Testis (tissue), 3 donors: ENCODE measurements around the gene MDH2. TPM values are rescaled to one million over a fixed set of nuclear protein-coding genes. Genes with fewer than 3 reads are reported as not detected.
"Not testable (repeated sequence)": the region's sequence is repeated elsewhere in the genome, so short reads cannot be mapped to it uniquely, and the experiment has no call there.

Source experiments
- DNase-seq: peaks from one replicate; pipeline ENCODE4 v3.0.0-alpha.2; 2019
- H3K27ac ChIP-seq, 2 donors: fragments of 200-600 bp; sonication (generic); one replicate each; pipeline ENCODE4 v1.5.1; 2019
- H3K27me3 ChIP-seq: fragments of 200-600 bp; sonication (generic); one replicate; pipeline ENCODE4 v1.5.1; 2019
- H3K36me3 ChIP-seq: fragments of 200-600 bp; sonication (generic); one replicate; pipeline ENCODE4 v1.5.1; 2017; ENCODE audit warnings: low read depth; ENCODE audit errors: missing control alignments
- H3K4me1 ChIP-seq: fragments of 200-600 bp; sonication (generic); one replicate; pipeline ENCODE4 v1.5.1; 2019
- H3K4me3 ChIP-seq, 2 donors: fragments of 200-600 bp; sonication (generic); one replicate each; pipeline ENCODE4 v1.5.1; 2017 to 2019
- H3K9me3 ChIP-seq: fragments of 200-600 bp; sonication (generic); one replicate; pipeline ENCODE4 v1.5.1; 2017
- CTCF ChIP-seq, 3 experiments: fragments of 450-650 bp in 2 of 3; fragments of 200-600 bp in 1 of 3; sonication (generic) in 1 of 3; IDR thresholded peaks; one replicate each; pipeline ENCODE4 v1.5.1; 2016 to 2019; ENCODE audit warnings: antibody characterized with exemption in 3 of 3, mild to moderate bottlenecking in 2 of 3, moderate library complexity in 1 of 3
- POLR2A ChIP-seq: fragments of 450-650 bp; IDR thresholded peaks from one replicate; pipeline ENCODE4 v1.6.1; 2017; ENCODE audit warnings: antibody characterized with exemption, mild to moderate bottlenecking, moderate library complexity
- WGBS, 2 donors: methylation state at CpG; one replicate each; pipeline ENCODE4 v1.1.5; 2018; 5-methylcytosine and 5-hydroxymethylcytosine counted together
- intact Hi-C: fragments of 100-400 bp; cut with DNase I; formaldehyde crosslinking; loops from one replicate; pipeline ENCODE4 v1.15.1; 2023; ENCODE audit warnings: low total_unique reads
- polyA plus RNA-seq: library from polyadenylated mRNA; stranded (reverse); fragments of 350-450 nt; fragmentation: Illumina TruSeq; extraction: RNeasy Lipid Tissue Mini Kit (QIAGEN cat#74804); gene quantifications from one replicate; pipeline ENCODE4 v1.2.3, GENCODE V29; 2014; ENCODE audit warnings: low read depth, low replicate concordance; ENCODE audit not compliant: insufficient read depth
- total RNA-seq, 2 donors: library from RNA; depleted of rRNA; stranded (reverse); fragments of >200 nt; gene quantifications; one replicate each; pipeline ENCODE4 v1.2.3, GENCODE V29; 2016

The MDH2 gene
- total and polyA plus RNA-seq, 3 donors from 2014 or later: 93.3 to 154 (median 102) TPM

DNA sequence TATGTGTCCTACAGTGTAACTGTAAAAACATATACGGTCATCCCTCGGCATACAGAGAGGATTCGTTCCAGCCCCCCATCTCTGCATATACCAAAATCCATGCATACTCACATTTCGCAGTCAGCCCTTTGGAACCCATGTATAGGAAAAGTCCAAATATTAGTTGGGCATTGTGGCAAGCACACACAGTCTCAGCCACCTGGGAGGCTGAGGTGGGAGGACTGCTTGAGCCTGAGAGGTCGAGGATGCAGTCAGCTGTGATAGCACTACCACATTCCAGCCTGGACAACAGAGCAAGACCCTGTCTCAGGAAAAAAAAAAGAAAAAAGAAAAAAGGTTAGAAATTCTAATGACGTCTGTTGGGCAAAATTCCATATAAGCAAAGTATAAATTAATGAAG, 29.1 kb downstream of the MDH2 start:
- Histone ChIP-seq H3K4me1 (peaks cover 4% of the 10 kb centered on the region), H3K9me3 (no peaks in the 10 kb centered on the region), H3K4me3 (no peak overlapping the region), H3K36me3 (no peaks in the 10 kb centered on the region), H3K27ac (no peak overlapping the region), H3K27me3 (no peaks in the 10 kb centered on the region)
- DNase-seq: no peak
- WGBS, 2 donors: 87 to 93% methylated on average over 6 of the region's 6 CpGs
- intact Hi-C loops: no loop called here
- TF ChIP-seq CTCF (IDR thresholded peaks at IDR 0.05): no peak
- no peak for TF ChIP-seq POLR2A

DNA sequence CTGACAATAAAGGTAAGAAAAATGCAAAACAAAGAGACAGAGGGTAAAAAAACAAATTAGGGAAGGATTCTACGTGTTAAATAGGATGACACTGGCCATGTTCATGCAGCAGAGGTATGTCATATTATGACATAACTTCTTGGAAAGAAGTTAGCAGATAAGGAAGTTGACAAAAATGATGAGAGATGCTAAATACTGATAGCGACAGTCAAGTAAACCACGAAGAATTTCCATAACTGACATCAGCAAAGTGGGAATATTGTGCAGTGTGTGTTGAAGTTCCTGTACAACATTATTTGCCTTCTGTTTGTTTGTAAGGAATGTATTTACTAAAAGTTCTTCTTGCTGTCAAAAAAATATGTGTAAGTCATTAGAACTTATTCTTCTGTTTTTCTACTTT, 29.5 kb downstream of the MDH2 start:
- WGBS, 2 donors: 73 to 78% methylated on average over 3 of the region's 3 CpGs
- intact Hi-C loops: no loop called here
- Histone ChIP-seq H3K27me3 (no peaks in the 10 kb centered on the region), H3K4me1 (peaks cover 4% of the 10 kb centered on the region), H3K36me3 (no peaks in the 10 kb centered on the region), H3K9me3 (no peaks in the 10 kb centered on the region), H3K27ac (no peak overlapping the region), H3K4me3 (no peak overlapping the region)
- TF ChIP-seq POLR2A (no peak), CTCF (IDR thresholded peaks at IDR 0.05) (no peak)
- DNase-seq: no peak

GRCh38 chr7:76080204-76080603, 32.3 kb downstream of the MDH2 start:
- Histone ChIP-seq H3K27me3 (no peaks in the 10 kb centered on the region), H3K4me1 (peaks cover 4% of the 10 kb centered on the region), H3K27ac (no peak overlapping the region), H3K9me3 (no peaks in the 10 kb centered on the region), H3K4me3 (no peak overlapping the region), H3K36me3 (no peaks in the 10 kb centered on the region)
- peak; percentile 37 for DNase-seq
- TF ChIP-seq CTCF (IDR thresholded peaks at IDR 0.05) (no peak), POLR2A (no peak)
- 53 to 66% methylated on average over 5 of the region's 5 CpGs for WGBS, 2 donors
- intact Hi-C loops: no loop called here

- H3K4me3 ChIP-seq, H3K9me3 ChIP-seq, H3K27me3 ChIP-seq, intact Hi-C loops, H3K4me1 ChIP-seq, H3K27ac ChIP-seq, DNase-seq, H3K36me3 ChIP-seq: not testable (repeated sequence)
- WGBS, 2 donors: 80 to 90% methylated on average over 2 of the region's 2 CpGs
Measured at GRCh38 chr7:76084115-76084514, 36.2 kb downstream of the MDH2 start.

- WGBS, 2 donors: 94% methylated on average over 4 of the region's 4 CpGs
- no peak overlapping the region for H3K4me3 ChIP-seq
- TF ChIP-seq CTCF (IDR thresholded peaks at IDR 0.05) (no peak), POLR2A (no peak)
- intact Hi-C loops: no loop called here
- H3K36me3 ChIP-seq: no peaks in the 10 kb centered on the region
- no peaks in the 10 kb centered on the region for H3K27me3 ChIP-seq
- no peaks in the 10 kb centered on the region for H3K9me3 ChIP-seq
- no peaks in the 10 kb centered on the region for H3K4me1 ChIP-seq
- H3K27ac ChIP-seq: no peak overlapping the region
- DNase-seq: no peak
Measured at GRCh38 chr7:76086070-76086469, 38.2 kb downstream of the MDH2 start.

GRCh38 chr7:76087362-76087791, 39.5 kb downstream of the MDH2 start:
- 60 to 75% methylated on average over 5 of the region's 5 CpGs for WGBS, 2 donors
- H3K36me3 ChIP-seq, H3K27me3 ChIP-seq, intact Hi-C loops, H3K27ac ChIP-seq, H3K4me3 ChIP-seq, H3K4me1 ChIP-seq, DNase-seq, H3K9me3 ChIP-seq: not testable (repeated sequence)
